ENCODE data around the gene TRERF1. TPM values are rescaled to one million over a fixed set of nuclear protein-coding genes. Genes with fewer than 3 reads are reported as not detected.

The TRERF1 gene
- total RNA-seq, 1 experiment from 2014 or later: 13.9 TPM

GRCh38 chr6:42375007-42375635 lies 76.6 kb downstream of the TRERF1 start:
- H3K79me2 ChIP-seq (ENCODE audit: low read length): peaks cover 18% of the 10 kb centered on the region; the same call in 1 of the 2 replicates
- no peak overlapping the region for H2AFZ ChIP-seq (ENCODE audit: low read length)
- ATAC-seq: no peak
- H3K9me3 ChIP-seq (ENCODE audit: low read length): no peaks in the 10 kb centered on the region
- no peaks in the 10 kb centered on the region for H3F3A ChIP-seq (ENCODE audit: low read length, unreplicated experiment)
- H3K9ac ChIP-seq (ENCODE audit: low read length): no peak overlapping the region
- BruUV-seq (replicated peaks): no TSS peak
- H3K36me3 ChIP-seq (ENCODE audit: low read depth, low read length): no peaks in the 10 kb centered on the region
- H3K4me3 ChIP-seq (ENCODE audit: low read length): no peak overlapping the region
- H4K20me1 ChIP-seq (ENCODE audit: low read length): no peaks in the 10 kb centered on the region
- no peak for DNase-seq
- no peak overlapping the region for H3K4me2 ChIP-seq (ENCODE audit: low read length)
- no peak overlapping the region for H3K27ac ChIP-seq (ENCODE audit: low read length)
- ChIA-PET CTCF (no interaction called here), POLR2A (ENCODE audit: unreplicated experiment) (no interaction called here)
- H3K4me1 ChIP-seq (ENCODE audit: insufficient read depth, low read length): no peaks in the 10 kb centered on the region
- TF ChIP-seq EZH2 (IDR thresholded peaks at IDR 0.05; ENCODE audit: low read length, unreplicated experiment) (no peak), EZH2phosphoT487 (IDR thresholded peaks at IDR 0.05; ENCODE audit: borderline replicate concordance, low read length) (no peak), CTCF (conservative IDR thresholded peaks at IDR 0.05; ENCODE audit: low read depth, low read length) (no peak)
- H3K9me2 ChIP-seq (replicated peaks; ENCODE audit: low read length): no peaks in the 10 kb centered on the region
- no peaks in the 10 kb centered on the region for H3K27me3 ChIP-seq (ENCODE audit: low read length)
- intact Hi-C loops (cut with micrococcal nuclease): no loop called here

GRCh38 chr6:42374018-42374669 lies 77.6 kb downstream of the TRERF1 start:
- no peak overlapping the region for H3K9ac ChIP-seq (ENCODE audit: low read length)
- POLR2A ChIA-PET (ENCODE audit: unreplicated experiment): no interaction called here
- H3K27ac ChIP-seq (ENCODE audit: low read length): no peak overlapping the region

More at GRCh38 chr6:42374018-42374669, 77.6 kb downstream of the TRERF1 start:
- intact Hi-C loops (cut with micrococcal nuclease): no loop called here
- CTCF ChIA-PET: no interaction called here
- H3K4me3 ChIP-seq (ENCODE audit: low read length): no peak overlapping the region
- ATAC-seq: no peak; the same call in 1 of the 2 replicates
- no peaks in the 10 kb centered on the region for H4K20me1 ChIP-seq (ENCODE audit: low read length)
- no TSS peak for BruUV-seq (replicated peaks)
- H3K9me3 ChIP-seq (ENCODE audit: low read length): no peaks in the 10 kb centered on the region
- no peak overlapping the region for H3K4me2 ChIP-seq (ENCODE audit: low read length)
- no peaks in the 10 kb centered on the region for H3F3A ChIP-seq (ENCODE audit: low read length, unreplicated experiment)
- TF ChIP-seq EZH2phosphoT487 (IDR thresholded peaks at IDR 0.05; ENCODE audit: borderline replicate concordance, low read length) (no peak), EZH2 (IDR thresholded peaks at IDR 0.05; ENCODE audit: low read length, unreplicated experiment) (no peak), CTCF (conservative IDR thresholded peaks at IDR 0.05; ENCODE audit: low read depth, low read length) (no peak)
- H2AFZ ChIP-seq (ENCODE audit: low read length): no peak overlapping the region
- H3K79me2 ChIP-seq (ENCODE audit: low read length): peaks cover 27% of the 10 kb centered on the region
- H3K9me2 ChIP-seq (replicated peaks; ENCODE audit: low read length): no peaks in the 10 kb centered on the region
- DNase-seq: no peak
- H3K27me3 ChIP-seq (ENCODE audit: low read length): no peaks in the 10 kb centered on the region
- no peaks in the 10 kb centered on the region for H3K36me3 ChIP-seq (ENCODE audit: low read depth, low read length)
- peaks cover 8% of the 10 kb centered on the region for H3K4me1 ChIP-seq (ENCODE audit: insufficient read depth, low read length)
